Neural progenitor cell (in vitro differentiated cells): ENCODE measurements around the gene HRK. TPM values are rescaled to one million over a fixed set of nuclear protein-coding genes. Genes with fewer than 3 reads are reported as not detected.

Experiments
- DNase-seq: peaks from one replicate; pipeline ENCODE4 v3.0.0-alpha.2; 2016; ENCODE audit warnings: low spot score
- H2AFZ ChIP-seq: fragments of 200-600 bp; sonication (generic); replicated peaks from 2 replicates; pipeline ENCODE4 v1.6.1; 2016; ENCODE audit warnings: antibody characterized with exemption
- H3F3A ChIP-seq: fragments of 200-600 bp; sonication (generic); 2 replicates; pipeline ENCODE4 v1.6.1; 2016; ENCODE audit warnings: antibody characterized with exemption, low read depth
- H3K27ac ChIP-seq: fragments of 200-600 bp; sonication (generic); 2 replicates; pipeline ENCODE4 v1.5.1; 2016; ENCODE audit warnings: mild to moderate bottlenecking
- H3K27me3 ChIP-seq: fragments of 200-600 bp; sonication (generic); 2 replicates; pipeline ENCODE4 v1.6.1; 2016; ENCODE audit warnings: mild to moderate bottlenecking, moderate library complexity
- H3K36me3 ChIP-seq: fragments of 200-600 bp; sonication (generic); 2 replicates; pipeline ENCODE4 v1.5.1; 2016
- H3K4me1 ChIP-seq: fragments of 200-600 bp; sonication (generic); 2 replicates; pipeline ENCODE4 v1.6.1; 2016; ENCODE audit warnings: mixed run types
- H3K4me2 ChIP-seq: fragments of 200-600 bp; sonication (generic); 2 replicates; pipeline ENCODE4 v1.6.1; 2016
- H3K4me3 ChIP-seq: fragments of 200-600 bp; sonication (generic); 2 replicates; pipeline ENCODE4 v1.5.1; 2016
- H3K79me2 ChIP-seq: fragments of 200-600 bp; sonication (generic); 2 replicates; pipeline ENCODE4 v1.6.1; 2016; ENCODE audit warnings: low read depth
- H3K9ac ChIP-seq: fragments of 200-600 bp; sonication (generic); 2 replicates; pipeline ENCODE4 v1.6.1; 2016
- H3K9me3 ChIP-seq: fragments of 200-600 bp; sonication (generic); 2 replicates; pipeline ENCODE4 v1.5.1; 2016; ENCODE audit warnings: low read depth
- H4K20me1 ChIP-seq: fragments of 200-600 bp; sonication (generic); 2 replicates; pipeline ENCODE4 v1.6.1; 2016; ENCODE audit warnings: low read depth
- H3K27ac Mint-ChIP-seq: 3 replicates; pipeline ENCODE4 v1.8.0; 2021; ENCODE audit warnings: mixed read lengths
- H3K27me3 Mint-ChIP-seq: 2 replicates; pipeline ENCODE4 v1.8.0; 2022; ENCODE audit warnings: low read depth, mild to moderate bottlenecking, inconsistent platforms, moderate library complexity, mixed read lengths; ENCODE audit not compliant: insufficient read depth
- H3K36me3 Mint-ChIP-seq: 3 replicates; pipeline ENCODE4 v1.8.0; 2021; ENCODE audit warnings: mixed read lengths
- H3K4me1 Mint-ChIP-seq: 3 replicates; pipeline ENCODE4 v1.8.0; 2021; ENCODE audit warnings: mixed read lengths
- H3K4me3 Mint-ChIP-seq: 3 replicates; pipeline ENCODE4 v1.8.0; 2021; ENCODE audit warnings: mild to moderate bottlenecking, moderate library complexity, mixed read lengths
- H3K9me3 Mint-ChIP-seq: 3 replicates; pipeline ENCODE4 v1.8.0; 2020; ENCODE audit warnings: mixed read lengths
- EZH2 ChIP-seq: fragments of 200-600 bp; sonication (generic); IDR thresholded peaks from 2 replicates; pipeline ENCODE4 v1.6.1; 2017; ENCODE audit warnings: antibody characterized with exemption, mild to moderate bottlenecking, moderate library complexity
- EZH2phosphoT487 ChIP-seq: fragments of 200-600 bp; sonication (generic); IDR thresholded peaks from 2 replicates; pipeline ENCODE4 v1.6.1; 2017; ENCODE audit warnings: antibody characterized with exemption
- total RNA-seq: library from RNA; depleted of rRNA; stranded (reverse); fragments of >200 nt; gene quantifications from 2 replicates; pipeline ENCODE4 v1.2.3, GENCODE V29; 2015; ENCODE audit warnings: low replicate concordance
- TF ChIP-seq, protein P1 (sequence below): fragments of 200-600 bp; sonication (generic); IDR thresholded peaks from 2 replicates; pipeline ENCODE4 v1.5.1; 2017; ENCODE audit warnings: antibody characterized with exemption, mild to moderate bottlenecking

Gene HRK
- total RNA-seq, 1 donor from 2014 or later = not detected

DNA sequence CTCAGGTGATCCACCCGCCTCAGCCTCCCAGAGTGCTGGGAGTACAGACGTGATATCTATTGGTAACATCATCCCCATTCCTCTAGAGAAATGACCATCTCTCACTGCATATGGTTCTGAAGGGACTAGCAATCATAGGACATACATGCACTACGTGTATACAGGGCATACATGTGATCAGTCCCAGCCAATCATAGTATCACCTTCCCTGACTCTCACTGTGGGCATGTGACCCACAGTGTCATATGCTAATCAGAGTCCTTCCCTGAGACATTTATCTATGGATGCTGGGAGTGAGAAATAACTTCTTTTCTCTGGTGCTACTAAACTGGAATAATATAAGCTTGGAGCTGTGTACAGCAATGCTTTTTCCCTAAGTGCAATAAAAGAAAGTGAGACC lies 17.4 kb upstream of the HRK start:
- H4K20me1 ChIP-seq = no peaks in the 10 kb centered on the region
- H3K9ac ChIP-seq = no peak overlapping the region
- no peak overlapping the region for H3K4me2 ChIP-seq
- no peaks in the 10 kb centered on the region for H3K9me3 ChIP-seq
- no peak overlapping the region for H3K4me3 ChIP-seq
- no peak for DNase-seq
- H3K27me3 ChIP-seq = peaks cover 15% of the 10 kb centered on the region
- Mint-ChIP-seq H3K27ac (no peak overlapping the region), H3K4me3 (no peak overlapping the region), H3K4me1 (peaks cover 3% of the 10 kb centered on the region), H3K9me3 (no peaks in the 10 kb centered on the region), H3K27me3 (peaks cover 2% of the 10 kb centered on the region), H3K36me3 (no peaks in the 10 kb centered on the region)
- TF ChIP-seq EZH2phosphoT487 (no peak), EZH2 (no peak)
- TF ChIP-seq, protein P1, sequence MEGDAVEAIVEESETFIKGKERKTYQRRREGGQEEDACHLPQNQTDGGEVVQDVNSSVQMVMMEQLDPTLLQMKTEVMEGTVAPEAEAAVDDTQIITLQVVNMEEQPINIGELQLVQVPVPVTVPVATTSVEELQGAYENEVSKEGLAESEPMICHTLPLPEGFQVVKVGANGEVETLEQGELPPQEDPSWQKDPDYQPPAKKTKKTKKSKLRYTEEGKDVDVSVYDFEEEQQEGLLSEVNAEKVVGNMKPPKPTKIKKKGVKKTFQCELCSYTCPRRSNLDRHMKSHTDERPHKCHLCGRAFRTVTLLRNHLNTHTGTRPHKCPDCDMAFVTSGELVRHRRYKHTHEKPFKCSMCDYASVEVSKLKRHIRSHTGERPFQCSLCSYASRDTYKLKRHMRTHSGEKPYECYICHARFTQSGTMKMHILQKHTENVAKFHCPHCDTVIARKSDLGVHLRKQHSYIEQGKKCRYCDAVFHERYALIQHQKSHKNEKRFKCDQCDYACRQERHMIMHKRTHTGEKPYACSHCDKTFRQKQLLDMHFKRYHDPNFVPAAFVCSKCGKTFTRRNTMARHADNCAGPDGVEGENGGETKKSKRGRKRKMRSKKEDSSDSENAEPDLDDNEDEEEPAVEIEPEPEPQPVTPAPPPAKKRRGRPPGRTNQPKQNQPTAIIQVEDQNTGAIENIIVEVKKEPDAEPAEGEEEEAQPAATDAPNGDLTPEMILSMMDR = no peak
- no peaks in the 10 kb centered on the region for H3K36me3 ChIP-seq
- H3K79me2 ChIP-seq = no peaks in the 10 kb centered on the region
- H3K27ac ChIP-seq = no peak overlapping the region
- H3K4me1 ChIP-seq = no peaks in the 10 kb centered on the region
- no peak overlapping the region for H2AFZ ChIP-seq
- no peaks in the 10 kb centered on the region for H3F3A ChIP-seq

DNA sequence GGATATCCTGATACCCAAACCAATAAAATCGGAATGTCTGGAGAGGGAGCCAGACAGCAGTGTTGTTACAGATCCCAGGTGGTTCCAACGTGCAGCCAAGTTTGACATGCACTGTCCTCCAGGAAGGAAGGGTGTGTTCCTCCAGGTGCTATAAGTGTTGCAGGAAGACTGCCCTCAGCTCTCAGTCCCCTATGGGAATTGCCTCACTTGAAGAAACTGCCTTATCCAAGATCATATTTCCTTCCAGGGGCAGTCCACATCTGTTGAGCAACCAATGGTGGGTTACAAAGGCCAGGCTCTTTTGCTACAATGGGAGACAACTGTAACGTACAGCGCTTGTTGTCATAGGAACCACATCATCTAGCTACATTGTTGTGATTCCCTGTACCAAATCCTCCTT lies 16.2 kb upstream of the HRK start:
- Histone ChIP-seq H3K79me2 (no peaks in the 10 kb centered on the region), H2AFZ (no peak overlapping the region), H3K27me3 (peaks cover 15% of the 10 kb centered on the region), H3K9me3 (no peaks in the 10 kb centered on the region), H3K4me3 (no peak overlapping the region), H3F3A (no peaks in the 10 kb centered on the region), H4K20me1 (no peaks in the 10 kb centered on the region), H3K4me1 (no peaks in the 10 kb centered on the region), H3K9ac (no peak overlapping the region), H3K36me3 (no peaks in the 10 kb centered on the region), H3K27ac (no peak overlapping the region), H3K4me2 (no peak overlapping the region)
- Mint-ChIP-seq H3K9me3 (no peaks in the 10 kb centered on the region), H3K27me3 (peaks cover 6% of the 10 kb centered on the region), H3K4me1 (peaks cover 3% of the 10 kb centered on the region), H3K36me3 (no peaks in the 10 kb centered on the region), H3K4me3 (no peak overlapping the region), H3K27ac (no peak overlapping the region)
- TF ChIP-seq, protein P1 = no peak
- no peak for TF ChIP-seq EZH2
- no peak for TF ChIP-seq EZH2phosphoT487
- DNase-seq = no peak

DNA sequence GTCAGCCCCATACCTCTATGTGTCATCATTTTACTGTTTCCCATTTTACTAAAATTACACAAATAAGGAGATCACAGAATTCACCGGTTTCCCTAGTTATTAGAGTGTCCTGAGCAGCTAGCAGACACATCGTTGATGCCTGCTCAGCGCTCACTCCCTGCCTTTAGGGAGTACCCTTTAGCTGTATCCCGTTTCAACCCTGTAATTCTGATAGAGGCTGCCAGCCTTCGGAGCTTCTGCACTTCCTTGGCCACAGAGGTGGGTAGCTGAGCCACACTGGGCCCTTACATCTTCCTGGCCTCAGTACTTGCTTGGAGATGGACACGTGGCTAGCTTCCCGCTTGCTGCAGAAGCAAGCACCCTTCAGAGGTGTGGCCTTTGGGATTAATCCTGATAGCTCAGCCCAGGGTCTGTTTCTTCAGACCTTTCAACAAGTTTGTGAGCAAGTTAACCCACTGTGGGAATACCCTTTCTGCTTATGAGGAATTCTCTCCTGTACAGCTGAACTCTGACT lies 15.2 kb upstream of the HRK start:
- no peak overlapping the region for H3K27ac Mint-ChIP-seq
- peaks cover 12% of the 10 kb centered on the region for H3K27me3 ChIP-seq
- H3K9me3 Mint-ChIP-seq = no peaks in the 10 kb centered on the region
- no peaks in the 10 kb centered on the region for H3K4me1 ChIP-seq
- no peak for DNase-seq
- H2AFZ ChIP-seq = no peak overlapping the region
- no peak overlapping the region for H3K27ac ChIP-seq
- no peaks in the 10 kb centered on the region for H3K79me2 ChIP-seq
- H3K4me1 Mint-ChIP-seq = peaks cover 3% of the 10 kb centered on the region
- no peak overlapping the region for H3K9ac ChIP-seq
- TF ChIP-seq EZH2phosphoT487 (no peak), EZH2 (no peak)
- TF ChIP-seq, protein P1 = no peak
- H3K4me3 Mint-ChIP-seq = no peak overlapping the region
- no peaks in the 10 kb centered on the region for H3K36me3 ChIP-seq
- H3K9me3 ChIP-seq = no peaks in the 10 kb centered on the region
- no peaks in the 10 kb centered on the region for H4K20me1 ChIP-seq
- H3K4me2 ChIP-seq = no peak overlapping the region
- no peak overlapping the region for H3K4me3 ChIP-seq
- H3F3A ChIP-seq = no peaks in the 10 kb centered on the region
- peaks cover 6% of the 10 kb centered on the region for H3K27me3 Mint-ChIP-seq
- H3K36me3 Mint-ChIP-seq = no peaks in the 10 kb centered on the region
